GM12891 (cell line): ENCODE measurements around the gene FMO3.

Experiments used
- POLR2AphosphoS5 ChIP-seq: IDR thresholded peaks from 2 replicates; pipeline ENCODE4 v1.6.1; 2011; ENCODE audit warnings: low read depth, low read length, control low read depth
- TAF1 ChIP-seq: IDR thresholded peaks from 2 replicates; pipeline ENCODE4 v1.6.1; 2011; ENCODE audit warnings: low read depth, low read length, control low read depth

- TF ChIP-seq POLR2AphosphoS5 (no peak), TAF1 (no peak)
Measured at GRCh38 chr1:171126504-171126903, 35.8 kb downstream of the FMO3 start.
